ENCODE measurements around the gene DYNC2LI1. TPM values are rescaled to one million over a fixed set of nuclear protein-coding genes. Genes with fewer than 3 reads are reported as not detected.
"Not testable (repeated sequence)": the region's sequence is repeated elsewhere in the genome, so short reads cannot be mapped to it uniquely, and the experiment has no call there.

DYNC2LI1 gene
- 21.3 and 34.5 TPM in 2 replicates for total RNA-seq

GRCh38 chr2:43773876-43774613, at the start of gene DYNC2LI1:
Gene DYNC2LI1 (plus strand): TSS chr2:43774039. CDS start chr2:43774139, 100 bp downstream.
- DNase-seq (ENCODE audit: low read depth), result peak; percentile 81
- TF ChIP-seq, protein P1, sequence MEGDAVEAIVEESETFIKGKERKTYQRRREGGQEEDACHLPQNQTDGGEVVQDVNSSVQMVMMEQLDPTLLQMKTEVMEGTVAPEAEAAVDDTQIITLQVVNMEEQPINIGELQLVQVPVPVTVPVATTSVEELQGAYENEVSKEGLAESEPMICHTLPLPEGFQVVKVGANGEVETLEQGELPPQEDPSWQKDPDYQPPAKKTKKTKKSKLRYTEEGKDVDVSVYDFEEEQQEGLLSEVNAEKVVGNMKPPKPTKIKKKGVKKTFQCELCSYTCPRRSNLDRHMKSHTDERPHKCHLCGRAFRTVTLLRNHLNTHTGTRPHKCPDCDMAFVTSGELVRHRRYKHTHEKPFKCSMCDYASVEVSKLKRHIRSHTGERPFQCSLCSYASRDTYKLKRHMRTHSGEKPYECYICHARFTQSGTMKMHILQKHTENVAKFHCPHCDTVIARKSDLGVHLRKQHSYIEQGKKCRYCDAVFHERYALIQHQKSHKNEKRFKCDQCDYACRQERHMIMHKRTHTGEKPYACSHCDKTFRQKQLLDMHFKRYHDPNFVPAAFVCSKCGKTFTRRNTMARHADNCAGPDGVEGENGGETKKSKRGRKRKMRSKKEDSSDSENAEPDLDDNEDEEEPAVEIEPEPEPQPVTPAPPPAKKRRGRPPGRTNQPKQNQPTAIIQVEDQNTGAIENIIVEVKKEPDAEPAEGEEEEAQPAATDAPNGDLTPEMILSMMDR (IDR thresholded peaks at IDR 0.05; ENCODE audit: insufficient read depth, low read length, poor library complexity, severe bottlenecking), result no peak

DNA sequence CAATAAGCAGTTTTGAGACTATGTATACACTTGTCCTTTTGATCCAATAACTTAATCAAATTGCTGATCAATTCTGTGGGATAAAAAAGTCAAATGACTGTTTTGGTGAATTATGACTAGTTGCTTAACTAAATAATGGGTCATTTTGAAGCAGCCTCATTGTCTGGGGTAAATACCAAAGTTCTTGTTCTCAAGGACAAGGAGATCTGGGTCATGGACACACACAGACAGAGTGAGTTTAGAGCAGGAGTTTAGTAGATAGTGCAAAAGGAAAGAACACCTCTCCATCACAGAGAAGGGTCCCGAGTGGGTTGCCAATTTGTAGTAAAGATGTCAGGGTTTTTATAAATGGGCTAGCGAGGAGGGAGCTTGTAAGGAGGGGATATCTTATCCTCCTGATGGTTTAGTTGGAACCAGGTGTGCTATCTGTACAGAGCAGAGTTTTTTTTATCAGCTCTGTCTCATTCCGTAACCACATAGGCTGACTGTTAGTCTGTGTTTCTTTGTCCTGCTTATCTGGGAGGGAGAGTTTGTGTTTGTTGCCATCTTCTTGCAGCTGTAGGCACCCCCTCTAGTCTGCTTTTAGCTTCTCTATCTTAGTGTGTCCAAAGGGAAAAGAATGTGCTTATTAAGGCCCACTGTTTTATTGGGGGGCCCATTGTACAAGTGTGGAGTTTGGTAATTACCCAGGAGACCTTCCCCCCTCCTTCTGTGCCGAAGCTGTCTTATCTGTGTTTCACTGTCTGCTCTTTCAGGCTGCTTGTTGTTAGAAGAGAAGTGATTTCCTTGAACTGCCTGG, 48.9 kb upstream of the DYNC2LI1 start:
- no peaks in the 10 kb centered on the region for H3K27me3 ChIP-seq (ENCODE audit: control insufficient read depth, insufficient read depth, low read length)
- DNase-seq (ENCODE audit: low read depth), result no peak
- H3K4me3 ChIP-seq (ENCODE audit: low read depth, low read length), result no peak overlapping the region
- TF ChIP-seq, protein P1 (IDR thresholded peaks at IDR 0.05; ENCODE audit: insufficient read depth, low read length, poor library complexity, severe bottlenecking), result no peak
- H3K36me3 ChIP-seq (ENCODE audit: control insufficient read depth, insufficient read depth, low read length), result no peaks in the 10 kb centered on the region

More at GRCh38 chr2:43773876-43774613, at the start of gene DYNC2LI1:
- H3K4me3 ChIP-seq (ENCODE audit: low read depth, low read length), result peak within 1 kb of the TSS; percentile 73
- H3K36me3 ChIP-seq (ENCODE audit: control insufficient read depth, insufficient read depth, low read length), result no peaks in the 10 kb centered on the region
- H3K27me3 ChIP-seq (ENCODE audit: control insufficient read depth, insufficient read depth, low read length), result no peaks in the 10 kb centered on the region

GRCh38 chr2:43725711-43726246, 48.1 kb upstream of the DYNC2LI1 start:
- no peak for DNase-seq (ENCODE audit: low read depth)
- H3K4me3 ChIP-seq (ENCODE audit: low read depth, low read length), result no peak overlapping the region
- no peaks in the 10 kb centered on the region for H3K36me3 ChIP-seq (ENCODE audit: control insufficient read depth, insufficient read depth, low read length)
- TF ChIP-seq, protein P1 (IDR thresholded peaks at IDR 0.05; ENCODE audit: insufficient read depth, low read length, poor library complexity, severe bottlenecking), result no peak
- H3K27me3 ChIP-seq (ENCODE audit: control insufficient read depth, insufficient read depth, low read length), result no peaks in the 10 kb centered on the region

DNA sequence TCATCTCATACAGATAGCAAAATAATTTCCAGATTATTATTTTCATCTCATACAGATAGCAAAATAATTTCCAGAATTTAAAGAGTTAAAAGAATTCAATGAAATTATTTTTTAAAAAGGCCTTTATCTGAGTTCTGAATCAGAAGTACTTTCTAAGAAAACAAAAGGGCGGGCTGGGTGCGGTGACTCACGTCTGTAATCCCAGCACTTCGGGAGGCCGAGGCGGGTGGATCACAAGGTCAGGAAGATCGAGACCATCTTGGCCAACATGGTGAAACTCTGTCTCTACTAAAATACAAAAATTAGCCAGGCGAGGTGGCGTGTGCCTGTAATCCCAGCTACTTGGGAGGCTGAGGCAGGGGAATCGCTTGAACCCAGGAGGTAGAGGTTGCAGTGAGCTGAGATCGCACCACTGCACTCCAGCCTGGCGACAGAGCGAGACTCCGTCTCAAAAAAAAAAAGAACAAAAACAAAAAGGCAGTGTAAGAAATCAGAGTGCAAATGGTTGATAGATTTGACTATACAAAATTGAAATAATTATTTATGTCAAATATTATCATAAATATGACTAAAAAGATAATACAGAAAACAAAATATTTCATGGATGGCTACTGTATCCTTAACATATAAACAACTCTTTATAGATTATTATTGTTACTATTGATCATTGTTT, 46.7 kb upstream of the DYNC2LI1 start:
- not testable (repeated sequence) for DNase-seq (ENCODE audit: low read depth); H3K27me3 ChIP-seq (ENCODE audit: control insufficient read depth, insufficient read depth, low read length); H3K36me3 ChIP-seq (ENCODE audit: control insufficient read depth, insufficient read depth, low read length); H3K4me3 ChIP-seq (ENCODE audit: low read depth, low read length)

DNA sequence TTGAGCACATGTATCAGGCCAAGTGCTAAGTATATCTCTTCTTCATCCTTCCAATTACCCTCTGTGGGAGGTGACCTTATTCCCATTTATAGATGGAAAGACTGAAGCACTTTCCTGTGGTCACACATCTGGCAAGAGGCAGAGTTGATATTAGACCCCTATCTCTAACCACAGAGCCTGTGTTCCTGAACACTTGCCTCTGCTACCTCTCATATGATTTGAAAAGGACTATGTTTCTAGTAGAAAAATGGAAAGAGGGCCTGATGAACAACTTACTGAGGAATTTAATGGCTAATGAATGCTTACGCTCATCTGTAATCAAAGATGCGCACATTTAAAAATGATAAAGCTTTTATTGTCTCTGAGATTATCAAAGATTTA, 46.2 kb upstream of the DYNC2LI1 start:
- no peak for DNase-seq (ENCODE audit: low read depth)

More for the DNA sequence above, 46.2 kb upstream of the DYNC2LI1 start:
- Histone ChIP-seq H3K4me3 (ENCODE audit: low read depth, low read length) (no peak overlapping the region), H3K36me3 (ENCODE audit: control insufficient read depth, insufficient read depth, low read length) (no peaks in the 10 kb centered on the region), H3K27me3 (ENCODE audit: control insufficient read depth, insufficient read depth, low read length) (no peaks in the 10 kb centered on the region)
- TF ChIP-seq, protein P1 (IDR thresholded peaks at IDR 0.05; ENCODE audit: insufficient read depth, low read length, poor library complexity, severe bottlenecking), result no peak
